Activated T-cell treated with anti-CD3 and anti-CD28 coated beads, Interleukin-2, amount 50 U/mL, for 4 hours (primary cell): Measurements from ENCODE around the gene PTPN4. TPM values are rescaled to one million over a fixed set of nuclear protein-coding genes. Genes with fewer than 3 reads are reported as not detected.

ENCODE experiments used
- ATAC-seq, 2 donors: fragments of 200-7000 bp; cut with Tn5 transposase; one replicate each; pipeline ENCODE4 v1.10.0; 2021
- DNase-seq: peaks from one replicate; pipeline ENCODE4 v3.0.0-alpha.2; 2020
- H3K27me3 Mint-ChIP-seq: one replicate; pipeline ENCODE4 v1.8.0; 2021; ENCODE audit warnings: low read depth, mixed read lengths
- H3K36me3 Mint-ChIP-seq: one replicate; pipeline ENCODE4 v1.8.0; 2022; ENCODE audit warnings: mixed read lengths; ENCODE audit not compliant: insufficient read depth
- H3K4me1 Mint-ChIP-seq: one replicate; pipeline ENCODE4 v1.8.0; 2021; ENCODE audit warnings: low read depth, mixed read lengths
- H3K4me3 Mint-ChIP-seq: one replicate; pipeline ENCODE4 v1.8.0; 2021; ENCODE audit warnings: mild to moderate bottlenecking, moderate library complexity, mixed read lengths
- H3K9me3 Mint-ChIP-seq: one replicate; pipeline ENCODE4 v1.8.0; 2021; ENCODE audit warnings: mixed read lengths
- total RNA-seq, 3 donors: library from RNA; stranded (reverse); gene quantifications; one replicate each; pipeline ENCODE4 v1.2.1, GENCODE V29; 2021

PTPN4 gene
- total RNA-seq, 3 donors from 2014 or later: 19.3 to 20.4 (median 19.3) TPM

DNA sequence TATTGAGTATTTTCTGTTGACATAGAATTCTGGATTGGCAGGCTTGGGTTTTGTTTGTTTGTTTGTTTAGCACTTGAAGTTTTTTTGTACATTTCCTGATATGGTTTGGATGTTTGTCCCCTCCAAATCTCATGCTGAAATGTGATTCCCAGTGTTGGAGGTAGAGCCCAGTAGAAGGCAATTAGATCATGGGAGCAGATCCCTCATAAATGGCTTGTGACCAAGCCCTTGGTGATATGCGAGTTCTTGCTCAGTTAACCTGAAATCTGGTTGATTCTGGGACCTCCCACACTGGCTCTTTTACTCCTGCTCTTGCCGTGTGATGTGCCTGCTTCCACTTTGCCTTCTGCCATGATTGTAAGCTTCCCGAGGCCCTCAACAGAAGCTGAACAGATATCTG is 98.0 kb downstream of the PTPN4 start:
- Mint-ChIP-seq H3K9me3 (peaks cover 6% of the 10 kb centered on the region), H3K27me3 (no peaks in the 10 kb centered on the region), H3K4me3 (no peak overlapping the region), H3K36me3 (peaks cover 10% of the 10 kb centered on the region), H3K4me1 (peaks cover 52% of the 10 kb centered on the region)
- ATAC-seq (no peak), DNase-seq (no peak)

DNA sequence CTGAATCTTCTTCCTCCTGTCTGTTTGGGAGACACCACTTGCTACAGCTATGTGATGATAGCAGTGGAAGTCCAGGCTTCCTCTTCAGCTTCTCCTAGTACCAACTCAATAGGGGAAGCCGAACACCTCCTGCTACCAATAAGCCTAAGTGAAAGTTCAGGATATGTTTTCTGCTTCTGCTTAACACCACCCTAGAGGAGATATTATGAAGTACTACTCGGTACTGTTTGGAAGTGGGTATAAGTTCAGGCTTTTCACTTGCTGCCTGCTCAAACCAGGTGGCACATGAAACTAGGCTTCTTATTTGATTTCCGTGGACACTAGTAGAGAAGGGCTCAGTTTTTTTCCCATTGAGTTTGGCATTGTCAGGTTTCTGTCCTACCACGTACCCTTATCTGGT is 99.8 kb downstream of the PTPN4 start:
- no peaks in the 10 kb centered on the region for H3K9me3 Mint-ChIP-seq
- no peaks in the 10 kb centered on the region for H3K27me3 Mint-ChIP-seq
- H3K4me1 Mint-ChIP-seq: peaks cover 67% of the 10 kb centered on the region
- DNase-seq: no peak
- peaks cover 16% of the 10 kb centered on the region for H3K36me3 Mint-ChIP-seq
- no peak for ATAC-seq
- H3K4me3 Mint-ChIP-seq: no peak overlapping the region

DNA sequence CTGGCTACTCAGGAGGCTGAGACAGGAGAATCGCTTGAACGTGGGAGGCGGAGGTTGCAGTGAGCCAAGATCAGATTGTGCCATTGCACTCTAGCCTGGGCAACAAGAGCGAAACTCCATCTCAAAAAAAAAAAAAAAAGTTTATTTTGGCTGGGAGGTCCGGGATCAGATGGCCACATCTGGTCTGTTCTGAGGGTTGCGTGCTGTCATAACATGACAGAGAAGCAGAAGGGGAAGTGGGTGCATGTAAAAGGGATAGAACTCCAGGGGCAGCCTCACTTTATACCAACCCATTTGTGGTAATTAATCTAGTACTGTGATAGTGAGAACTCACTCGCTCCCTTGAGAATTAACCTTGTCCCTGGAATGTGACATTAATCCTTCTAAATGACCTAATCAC is 101.2 kb downstream of the PTPN4 start:
- Mint-ChIP-seq H3K27me3 (no peaks in the 10 kb centered on the region), H3K9me3 (no peaks in the 10 kb centered on the region), H3K4me1 (peaks cover 72% of the 10 kb centered on the region), H3K4me3 (no peak overlapping the region), H3K36me3 (peaks cover 20% of the 10 kb centered on the region)
- no peak for DNase-seq
- no peak for ATAC-seq

DNA sequence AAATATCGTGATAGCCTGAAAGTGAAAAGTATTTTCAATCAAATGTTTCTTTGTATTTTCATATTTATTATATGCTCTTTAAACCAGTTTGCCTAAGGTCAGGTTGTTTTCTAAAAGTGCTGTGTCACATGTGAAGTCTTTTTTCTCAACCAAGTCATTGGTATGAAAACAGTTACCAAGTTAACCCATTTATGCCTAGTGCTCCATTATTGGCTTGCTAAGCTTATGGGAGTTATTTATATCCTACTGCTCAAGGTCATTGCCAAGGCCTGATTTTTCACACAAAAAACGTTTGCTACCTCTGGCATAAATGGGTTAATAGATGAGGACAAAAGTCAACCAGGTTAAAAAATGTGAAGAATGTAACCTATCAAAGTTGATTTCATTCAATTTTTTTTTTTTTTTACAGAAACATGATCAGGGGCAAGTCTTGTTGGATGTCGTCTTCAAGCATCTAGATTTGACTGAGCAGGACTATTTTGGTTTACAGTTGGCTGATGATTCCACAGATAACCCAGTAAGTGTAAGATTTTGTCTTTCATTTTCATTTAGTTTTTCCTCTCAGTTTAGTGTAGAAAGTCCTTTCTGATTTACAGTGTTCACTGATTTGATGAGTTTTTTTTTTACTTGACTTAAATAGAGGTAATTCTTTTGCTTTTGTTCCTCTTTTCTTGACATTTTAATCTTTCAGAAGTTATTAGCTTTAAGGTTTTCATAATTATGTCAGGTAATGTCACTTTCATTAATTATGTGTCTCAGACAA is 102.6 kb downstream of the PTPN4 start:
- Mint-ChIP-seq H3K4me3 (no peak overlapping the region), H3K36me3 (peaks cover 30% of the 10 kb centered on the region), H3K4me1 (peaks cover 73% of the 10 kb centered on the region), H3K9me3 (no peaks in the 10 kb centered on the region), H3K27me3 (no peaks in the 10 kb centered on the region)
- ATAC-seq (peak; percentile 81 to 89), DNase-seq (no peak)

DNA sequence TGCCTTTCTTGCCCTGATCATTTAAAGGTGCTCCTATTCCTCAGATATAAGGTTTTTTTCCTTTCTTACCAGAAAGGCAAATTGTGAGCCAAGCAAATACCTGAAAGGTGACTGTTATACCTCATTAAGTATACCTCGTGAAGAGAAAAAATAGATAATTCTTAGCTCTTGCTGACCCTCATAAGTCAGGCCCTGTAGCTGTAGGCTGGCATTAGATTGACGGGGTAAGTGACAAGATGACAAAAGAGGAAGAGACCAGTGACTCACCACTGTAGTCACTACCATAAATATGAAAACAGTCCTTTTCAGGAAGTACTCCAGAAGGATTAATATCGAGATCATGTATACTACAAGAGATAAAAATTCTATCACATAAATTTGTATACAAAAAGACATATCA is 104.6 kb downstream of the PTPN4 start:
- Mint-ChIP-seq H3K4me1 (peaks cover 74% of the 10 kb centered on the region), H3K36me3 (peaks cover 28% of the 10 kb centered on the region), H3K27me3 (no peaks in the 10 kb centered on the region), H3K9me3 (no peaks in the 10 kb centered on the region), H3K4me3 (no peak overlapping the region)
- DNase-seq (no peak), ATAC-seq (peak in 1 of 2 donors; percentile 61)

DNA sequence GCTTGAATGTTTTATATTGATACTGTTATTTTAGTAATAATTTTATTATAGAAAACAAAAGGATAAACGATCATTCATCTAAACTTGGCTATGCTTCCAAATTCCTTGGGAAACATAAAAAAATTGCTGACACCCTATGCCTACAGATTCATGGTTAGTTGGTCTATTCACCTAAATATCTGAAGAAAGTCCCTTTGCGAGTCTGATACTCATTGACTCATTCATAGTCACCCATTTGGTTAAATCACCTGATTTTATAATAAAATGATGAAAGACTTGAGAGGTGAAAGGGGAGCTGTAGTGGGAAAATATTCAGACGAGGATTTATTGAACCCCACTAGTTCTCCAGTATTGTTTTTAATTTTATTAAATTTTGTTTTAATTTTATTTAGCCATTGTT is 112.0 kb downstream of the PTPN4 start:
- DNase-seq (no peak), ATAC-seq (no peak)
- Mint-ChIP-seq H3K27me3 (no peaks in the 10 kb centered on the region), H3K4me1 (peaks cover 44% of the 10 kb centered on the region), H3K9me3 (no peaks in the 10 kb centered on the region), H3K4me3 (no peak overlapping the region), H3K36me3 (peaks cover 17% of the 10 kb centered on the region)

DNA sequence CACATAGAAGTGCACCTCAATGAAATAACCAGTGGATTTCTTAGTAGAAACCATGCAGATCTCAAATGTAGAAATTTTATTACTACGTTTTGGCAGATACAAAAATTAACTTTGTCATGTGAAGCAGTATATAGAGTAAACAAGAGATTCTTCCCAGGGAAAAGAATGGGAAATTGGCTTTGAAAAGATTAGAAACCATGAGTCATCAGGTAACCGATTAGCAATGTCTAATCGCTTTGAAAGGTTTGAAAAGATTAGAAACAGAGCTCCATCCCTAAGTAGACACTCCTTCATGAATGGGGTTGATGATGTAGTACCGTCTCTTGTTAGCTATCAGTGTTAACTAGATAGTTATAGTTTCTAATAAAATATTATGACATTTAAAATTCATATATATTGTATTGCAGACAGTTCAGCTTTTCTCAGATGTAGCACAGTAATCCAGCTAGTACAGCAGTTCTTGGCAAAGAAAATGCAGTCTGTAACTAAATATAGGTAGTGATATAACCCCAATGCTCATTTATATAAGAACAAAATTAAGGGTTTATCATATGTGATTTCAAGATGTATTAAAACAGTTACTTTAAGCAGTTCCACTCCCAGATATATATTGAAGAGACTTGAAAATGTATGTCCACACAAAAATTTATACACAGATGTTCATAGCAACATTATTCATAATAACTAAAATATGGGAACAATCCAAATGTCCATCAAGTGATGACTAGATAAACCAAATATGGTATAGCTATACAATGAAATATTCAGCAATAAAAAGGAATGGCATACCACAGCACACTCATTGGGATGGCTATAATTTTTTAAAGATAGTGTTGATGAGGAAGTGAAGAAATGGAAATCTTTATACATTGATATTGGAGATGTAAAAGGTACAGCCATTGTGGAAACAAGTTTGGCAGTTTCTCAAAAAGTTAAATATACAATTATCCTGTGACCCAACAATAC is 113.9 kb downstream of the PTPN4 start:
- DNase-seq: no peak
- Mint-ChIP-seq H3K36me3 (peaks cover 9% of the 10 kb centered on the region), H3K4me1 (peaks cover 34% of the 10 kb centered on the region), H3K27me3 (no peaks in the 10 kb centered on the region), H3K9me3 (no peaks in the 10 kb centered on the region), H3K4me3 (no peak overlapping the region)
- ATAC-seq: no peak

DNA sequence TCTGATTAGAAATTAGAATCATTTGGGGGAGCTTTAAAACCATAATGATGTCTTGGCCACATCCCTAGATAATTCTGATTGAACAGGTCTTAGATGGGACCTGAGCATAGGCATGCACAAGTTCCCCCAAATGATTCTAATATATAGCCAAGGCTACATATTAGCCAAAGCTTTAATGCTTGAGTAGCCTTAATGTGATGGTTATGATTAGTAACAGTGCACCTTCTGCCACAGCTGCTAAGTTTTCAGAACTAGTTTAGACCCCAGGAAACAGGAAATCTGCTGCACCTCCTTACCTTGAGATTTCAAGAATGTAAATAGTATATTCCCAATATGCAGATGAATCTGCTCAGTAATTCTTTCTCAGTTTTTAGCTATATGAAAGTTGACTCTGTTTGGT is 119.8 kb downstream of the PTPN4 start:
- Mint-ChIP-seq H3K27me3 (no peaks in the 10 kb centered on the region), H3K4me3 (no peak overlapping the region), H3K4me1 (peaks cover 23% of the 10 kb centered on the region), H3K36me3 (peaks cover 5% of the 10 kb centered on the region), H3K9me3 (no peaks in the 10 kb centered on the region)
- ATAC-seq (no peak), DNase-seq (no peak)

DNA sequence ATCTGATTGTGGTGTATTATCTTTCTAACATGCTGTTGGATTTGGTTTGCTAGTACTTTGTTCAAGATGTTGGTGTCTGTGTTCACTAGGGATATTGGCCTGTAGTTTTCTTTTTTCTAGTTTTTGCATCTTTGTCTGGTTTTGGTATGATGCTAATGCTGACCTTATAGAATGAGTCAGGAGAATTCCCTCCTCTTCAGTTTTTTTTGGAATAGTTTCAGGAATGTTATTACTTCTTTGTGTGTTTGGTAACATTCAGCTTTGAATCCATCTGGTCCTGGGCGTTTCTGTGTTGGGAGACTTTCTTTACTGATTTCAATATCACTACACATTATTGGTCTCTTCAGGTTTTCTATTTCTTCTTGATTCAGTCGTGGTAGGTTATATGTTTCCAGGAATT is 129.0 kb downstream of the PTPN4 start:
- H3K27me3 Mint-ChIP-seq: no peaks in the 10 kb centered on the region
- peaks cover 24% of the 10 kb centered on the region for H3K9me3 Mint-ChIP-seq
- ATAC-seq (no peak), DNase-seq (no peak)
- no peak overlapping the region for H3K4me3 Mint-ChIP-seq
- peaks cover 1% of the 10 kb centered on the region for H3K4me1 Mint-ChIP-seq
- H3K36me3 Mint-ChIP-seq: peaks cover 51% of the 10 kb centered on the region

DNA sequence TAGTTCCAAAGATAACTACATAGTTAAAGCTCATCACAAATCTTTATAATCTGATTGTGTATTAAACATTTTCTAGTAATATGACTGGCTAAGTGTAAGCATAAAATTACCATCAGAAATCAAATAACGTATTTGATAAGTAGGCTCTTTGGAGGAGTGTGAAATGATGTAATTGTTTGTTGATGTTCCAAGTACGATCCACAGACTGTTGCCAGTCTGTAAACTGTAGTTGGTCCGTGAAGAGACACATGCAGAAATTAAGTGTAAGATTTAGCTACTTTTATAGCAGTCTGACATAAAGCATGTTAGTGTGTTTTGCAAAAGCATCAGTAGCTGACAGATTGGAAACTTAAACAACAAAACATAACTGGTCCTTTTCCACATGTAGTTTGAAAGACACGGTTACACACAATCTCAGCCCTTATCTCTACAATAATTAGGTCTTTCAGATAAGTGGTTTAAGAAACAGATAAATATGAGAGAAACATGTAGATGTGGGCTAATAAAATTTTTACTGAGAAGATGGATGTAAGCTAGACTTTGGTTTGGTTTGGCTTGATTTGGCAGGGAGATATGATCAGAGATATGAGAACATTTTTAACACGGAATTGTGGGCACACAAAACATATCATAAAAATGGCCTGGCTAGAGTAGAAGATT is 138.1 kb downstream of the PTPN4 start:
- peaks cover 42% of the 10 kb centered on the region for H3K36me3 Mint-ChIP-seq
- H3K9me3 Mint-ChIP-seq: no peaks in the 10 kb centered on the region
- DNase-seq (no peak), ATAC-seq (no peak)
- no peaks in the 10 kb centered on the region for H3K4me1 Mint-ChIP-seq
- no peaks in the 10 kb centered on the region for H3K27me3 Mint-ChIP-seq
- no peak overlapping the region for H3K4me3 Mint-ChIP-seq

DNA sequence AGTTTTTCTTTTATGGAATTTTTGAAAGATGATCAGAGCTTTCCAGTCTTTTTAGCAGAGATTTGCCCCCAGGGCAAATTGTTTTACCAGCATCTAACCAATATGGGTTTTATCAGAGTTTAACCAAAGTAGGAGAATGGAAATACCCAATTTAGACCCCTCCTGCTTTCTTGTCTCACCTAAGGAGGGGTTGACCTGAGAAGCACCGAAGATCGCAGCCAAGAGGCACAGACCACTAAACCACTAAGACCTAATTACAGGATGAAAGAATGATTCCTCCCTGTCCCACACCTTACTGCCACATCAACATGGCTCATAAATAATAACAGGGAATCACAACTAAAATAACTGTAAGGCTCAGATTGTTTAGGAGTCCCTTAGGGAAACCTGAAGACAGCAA is 141.3 kb downstream of the PTPN4 start:
- H3K4me1 Mint-ChIP-seq: no peaks in the 10 kb centered on the region
- no peak overlapping the region for H3K4me3 Mint-ChIP-seq
- DNase-seq (no peak), ATAC-seq (no peak)
- H3K9me3 Mint-ChIP-seq: no peaks in the 10 kb centered on the region
- peaks cover 61% of the 10 kb centered on the region for H3K36me3 Mint-ChIP-seq
- H3K27me3 Mint-ChIP-seq: no peaks in the 10 kb centered on the region

DNA sequence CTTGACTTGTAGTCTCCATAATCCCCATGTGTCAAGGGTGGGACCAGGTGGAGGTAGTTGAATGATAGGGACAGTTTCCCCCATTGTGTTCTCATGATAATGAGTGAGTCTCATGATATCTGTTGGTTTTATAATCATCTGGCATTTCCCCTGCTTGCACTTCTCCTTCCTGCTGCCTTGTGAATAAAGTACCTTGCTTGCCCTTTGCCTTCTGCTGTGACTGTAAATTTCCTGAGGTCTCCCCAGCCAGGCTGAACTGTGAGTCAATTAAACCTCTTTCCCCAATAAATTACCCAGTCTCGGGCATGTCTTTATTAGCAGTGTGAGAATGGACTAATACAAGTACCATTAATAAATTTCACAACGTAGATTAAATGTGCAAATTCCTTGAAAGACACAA is 150.8 kb downstream of the PTPN4 start:
- no peak for ATAC-seq
- Mint-ChIP-seq H3K36me3 (peaks cover 47% of the 10 kb centered on the region), H3K4me3 (no peak overlapping the region), H3K27me3 (no peaks in the 10 kb centered on the region), H3K9me3 (peaks cover 16% of the 10 kb centered on the region), H3K4me1 (peaks cover 1% of the 10 kb centered on the region)
- DNase-seq: no peak

DNA sequence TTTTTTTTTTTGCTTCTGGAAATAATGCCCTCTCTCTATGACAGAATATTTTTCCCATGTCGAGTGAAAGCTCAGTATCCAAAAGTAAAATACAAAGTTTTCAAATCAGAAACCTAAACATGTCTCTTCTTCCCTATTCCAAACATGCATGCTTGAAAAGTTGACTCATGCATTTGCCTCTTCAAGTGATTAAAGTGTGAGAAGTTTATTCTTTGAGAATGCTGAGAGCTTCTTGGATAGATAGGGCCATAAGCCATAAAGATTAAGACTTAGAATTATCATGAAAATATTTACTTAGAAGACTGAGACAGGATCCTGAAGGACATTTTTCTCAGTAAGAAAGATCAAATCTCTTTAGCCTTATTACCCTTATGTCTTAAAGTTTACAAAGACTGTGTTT is 154.5 kb downstream of the PTPN4 start:
- ATAC-seq: no peak
- no peak for DNase-seq
- no peak overlapping the region for H3K4me3 Mint-ChIP-seq
- H3K36me3 Mint-ChIP-seq: peaks cover 22% of the 10 kb centered on the region
- no peaks in the 10 kb centered on the region for H3K27me3 Mint-ChIP-seq
- H3K9me3 Mint-ChIP-seq: peaks cover 11% of the 10 kb centered on the region
- H3K4me1 Mint-ChIP-seq: peaks cover 1% of the 10 kb centered on the region

DNA sequence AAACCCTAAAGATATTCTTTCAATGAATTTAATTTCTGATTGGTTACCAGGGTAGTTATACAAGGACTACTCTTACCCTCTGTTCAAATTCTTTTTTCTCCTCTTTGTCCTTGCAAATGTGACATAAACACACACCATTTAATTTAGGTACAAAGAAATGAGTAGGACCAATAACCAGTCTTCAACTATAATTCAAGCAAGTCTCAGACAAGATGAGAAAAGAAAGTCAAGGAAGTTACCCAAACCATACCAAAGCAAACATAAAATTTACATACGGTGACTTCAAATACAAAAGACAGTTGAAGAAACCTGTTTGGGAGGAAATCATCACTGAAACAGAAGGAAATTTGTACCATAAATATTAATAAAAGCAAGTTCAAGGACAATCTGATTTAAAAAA is 162.1 kb downstream of the PTPN4 start:
- no peak overlapping the region for H3K4me3 Mint-ChIP-seq
- no peak for DNase-seq
- H3K27me3 Mint-ChIP-seq: no peaks in the 10 kb centered on the region
- no peak for ATAC-seq
- peaks cover 28% of the 10 kb centered on the region for H3K4me1 Mint-ChIP-seq
- no peaks in the 10 kb centered on the region for H3K9me3 Mint-ChIP-seq
- H3K36me3 Mint-ChIP-seq: peaks cover 9% of the 10 kb centered on the region
